Smooth muscle cell (in vitro differentiated cells): ENCODE results near the gene CROCC2. TPM values are rescaled to one million over a fixed set of nuclear protein-coding genes. Genes with fewer than 3 reads are reported as not detected.

Source experiments
- DNase-seq: peaks from one replicate; lab custom pipeline; 2025; ENCODE audit not compliant: unreplicated experiment; lab: John Stamatoyannopoulos, UW
- H2AFZ ChIP-seq: fragments of 200-600 bp; sonication (generic); 2 replicates; pipeline ENCODE4 v1.6.0; 2016; ENCODE audit warnings: antibody characterized with exemption, low read depth, mild to moderate bottlenecking
- H3F3A ChIP-seq: fragments of 200-600 bp; sonication (generic); 2 replicates; pipeline ENCODE4 v1.6.0; 2017; ENCODE audit warnings: antibody characterized with exemption, low read depth
- H3K27ac ChIP-seq: fragments of 200-600 bp; sonication (generic); 2 replicates; pipeline ENCODE4 v1.5.1; 2016; ENCODE audit warnings: low read depth, mild to moderate bottlenecking
- H3K27me3 ChIP-seq: fragments of 200-600 bp; sonication (generic); 2 replicates; pipeline ENCODE4 v1.6.1; 2016; ENCODE audit warnings: low read depth, mild to moderate bottlenecking
- H3K36me3 ChIP-seq: fragments of 200-600 bp; sonication (generic); 2 replicates; pipeline ENCODE4 v1.5.1; 2016; ENCODE audit warnings: low read depth
- H3K4me1 ChIP-seq: fragments of 200-600 bp; sonication (generic); 2 replicates; pipeline ENCODE4 v1.5.1; 2016; ENCODE audit warnings: low read depth
- H3K4me2 ChIP-seq: fragments of 200-600 bp; sonication (generic); 2 replicates; pipeline ENCODE4 v1.6.0; 2016; ENCODE audit warnings: mild to moderate bottlenecking
- H3K4me3 ChIP-seq: fragments of 200-600 bp; sonication (generic); 2 replicates; pipeline ENCODE4 v1.5.1; 2016; ENCODE audit warnings: mild to moderate bottlenecking
- H3K79me2 ChIP-seq: fragments of 200-600 bp; sonication (generic); 2 replicates; pipeline ENCODE4 v1.6.0; 2016; ENCODE audit warnings: low read depth, mild to moderate bottlenecking
- H3K9ac ChIP-seq: fragments of 200-600 bp; sonication (generic); 2 replicates; pipeline ENCODE4 v1.6.0; 2016; ENCODE audit warnings: low read depth
- H3K9me3 ChIP-seq: fragments of 200-600 bp; sonication (generic); replicated peaks from 2 replicates; pipeline ENCODE4 v1.5.1; 2016; ENCODE audit warnings: low read depth
- H4K20me1 ChIP-seq: fragments of 200-600 bp; sonication (generic); 2 replicates; pipeline ENCODE4 v1.6.0; 2016; ENCODE audit warnings: low read depth
- CTCF ChIP-seq: fragments of 200-600 bp; sonication (generic); IDR thresholded peaks from 2 replicates; pipeline ENCODE4 v1.5.1; 2017; ENCODE audit warnings: borderline replicate concordance, mild to moderate bottlenecking, antibody characterized with exemption; ENCODE audit not compliant: insufficient read depth, poor library complexity, severe bottlenecking
- WGBS: methylation state at CpG from one replicate; pipeline ENCODE4 v1.1.7; 2016; ENCODE audit warnings: low lambda C conversion rate; 5-methylcytosine and 5-hydroxymethylcytosine counted together
- polyA plus RNA-seq: library from polyadenylated mRNA; unstranded; fragments of >200 nt; fragmentation: Nextera tagmentation; extraction: Ambion mirVana; gene quantifications from 2 replicates; pipeline ENCODE4 v1.2.1, GENCODE V29; 2016
- total RNA-seq: library from RNA; depleted of rRNA; stranded (reverse); fragments of >200 nt; gene quantifications from 2 replicates; pipeline ENCODE4 v1.2.3, GENCODE V29; 2014

Gene CROCC2
- total and polyA plus RNA-seq, 2 experiments from 2014 or later, result not detected

GRCh38 chr2:241029599-241030332 lies 123.6 kb downstream of the CROCC2 start:
- no peak for DNase-seq
- Histone ChIP-seq H3K4me2 (no peak overlapping the region), H2AFZ (no peak overlapping the region), H3K9ac (no peak overlapping the region), H3K36me3 (no peaks in the 10 kb centered on the region), H3K27me3 (no peaks in the 10 kb centered on the region), H3F3A (no peaks in the 10 kb centered on the region), H3K4me3 (no peak overlapping the region), H3K9me3 (peaks cover 10% of the 10 kb centered on the region), H4K20me1 (no peaks in the 10 kb centered on the region), H3K79me2 (no peaks in the 10 kb centered on the region), H3K27ac (no peak overlapping the region), H3K4me1 (no peaks in the 10 kb centered on the region)
- no peak for TF ChIP-seq CTCF
- 91% methylated on average over 15 of the region's 17 CpGs for WGBS

GRCh38 chr2:241030333-241030680 lies 124.2 kb downstream of the CROCC2 start:
- Histone ChIP-seq H2AFZ (no peak overlapping the region), H3K4me3 (no peak overlapping the region), H3K27me3 (peaks cover 4% of the 10 kb centered on the region), H3K79me2 (no peaks in the 10 kb centered on the region), H3K9me3 (peaks cover 6% of the 10 kb centered on the region), H4K20me1 (no peaks in the 10 kb centered on the region), H3K36me3 (no peaks in the 10 kb centered on the region), H3F3A (no peaks in the 10 kb centered on the region), H3K27ac (no peak overlapping the region), H3K4me2 (no peak overlapping the region), H3K9ac (no peak overlapping the region), H3K4me1 (no peaks in the 10 kb centered on the region)
- no peak for DNase-seq
- WGBS, result 94% methylated on average over 14 of the region's 15 CpGs
- TF ChIP-seq CTCF, result no peak

DNA sequence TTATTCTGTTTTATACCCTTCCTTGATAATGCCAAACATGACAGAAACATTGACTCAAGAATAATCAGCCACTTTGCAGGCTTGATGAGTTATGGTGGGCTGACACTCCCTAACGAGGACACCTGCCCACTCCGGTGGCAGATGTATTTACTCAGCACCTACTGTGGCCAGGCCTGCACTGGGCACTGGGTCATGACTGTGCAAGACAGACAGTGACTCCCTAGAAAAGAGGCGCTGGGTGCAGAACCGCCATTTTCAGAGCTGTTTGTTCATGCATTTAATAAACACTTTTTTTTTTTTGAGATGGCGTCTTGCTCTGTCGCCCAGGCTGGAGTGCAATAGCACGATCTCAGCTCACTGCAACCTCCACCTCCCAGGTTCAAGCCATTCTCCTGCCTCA lies 124.7 kb downstream of the CROCC2 start:
- H3K4me3 ChIP-seq, result no peak overlapping the region
- peaks cover 7% of the 10 kb centered on the region for H3K27me3 ChIP-seq
- H2AFZ ChIP-seq, result no peak overlapping the region
- no peaks in the 10 kb centered on the region for H3K36me3 ChIP-seq
- peaks cover 6% of the 10 kb centered on the region for H3K9me3 ChIP-seq
- no peak for DNase-seq
- no peak for TF ChIP-seq CTCF
- H3K9ac ChIP-seq, result no peak overlapping the region
- 94% methylated on average over 7 of the region's 7 CpGs for WGBS
- no peaks in the 10 kb centered on the region for H4K20me1 ChIP-seq
- H3K4me1 ChIP-seq, result no peaks in the 10 kb centered on the region
- H3K79me2 ChIP-seq, result no peaks in the 10 kb centered on the region
- H3K4me2 ChIP-seq, result no peak overlapping the region
- no peak overlapping the region for H3K27ac ChIP-seq
- H3F3A ChIP-seq, result no peaks in the 10 kb centered on the region
